ENCODE results near the gene STUM.

GRCh38 chr1:226615876-226616275, 67.3 kb downstream of the STUM start:
- no peak for TF ChIP-seq POLR2A (IDR thresholded peaks at IDR 0.05)
- TF ChIP-seq CTCF (IDR thresholded peaks at IDR 0.05): no peak

All from upper lobe of left lung (tissue), 4 donors.